Colonic mucosa (tissue), 4 donors: ENCODE measurements around the gene PRSS1. TPM values are rescaled to one million over a fixed set of nuclear protein-coding genes. Genes with fewer than 3 reads are reported as not detected.
A peak's percentile ranks its signal among the peaks of the same experiment; 100 is the strongest.

ENCODE experiments used
- DNase-seq: peaks from one replicate; pipeline ENCODE4 v3.0.0-alpha.2; 2020
- H3K27ac ChIP-seq: fragments of 200-600 bp; one replicate; pipeline ENCODE4 v1.8.0; 2021
- H3K27me3 ChIP-seq: fragments of 200-600 bp; one replicate; pipeline ENCODE4 v1.8.0; 2021
- H3K36me3 ChIP-seq: fragments of 200-600 bp; one replicate; pipeline ENCODE4 v1.8.0; 2021
- H3K4me1 ChIP-seq: fragments of 200-600 bp; one replicate; pipeline ENCODE4 v1.8.0; 2021; ENCODE audit warnings: mild to moderate bottlenecking
- H3K4me3 ChIP-seq: fragments of 200-600 bp; one replicate; pipeline ENCODE4 v1.8.0; 2021
- H3K9ac ChIP-seq, 2 donors: one replicate each; pipeline ENCODE4 v1.7.0; 2013; ENCODE audit warnings: control low read depth in 2 of 2, low read depth in 2 of 2, low read length in 2 of 2
- H3K9me3 ChIP-seq: fragments of 200-600 bp; one replicate; pipeline ENCODE4 v1.8.0; 2021
- CTCF ChIP-seq: fragments of 200-600 bp; IDR thresholded peaks from one replicate; pipeline ENCODE4 v1.8.0; 2022; ENCODE audit warnings: antibody characterized with exemption, mild to moderate bottlenecking
- intact Hi-C: fragments of 100-400 bp; cut with DNase I; formaldehyde crosslinking; loops from one replicate; pipeline ENCODE4 v1.14.1; 2022
- total RNA-seq, 2 donors: library from RNA; stranded (reverse); fragmentation: NEBNext Ultra II Directional in 1 of 2; extraction: Animal tissue kit (Norgen Biotek cat#: 25700) in 1 of 2; gene quantifications; one replicate each; pipeline ENCODE4 v1.2.1, GENCODE V29; 2021
- donor health status: healthy.
- donor health status: DM: no; HTN: no; CAD: no.
- donor health status: DM: no; HTN: no; CAD: no.

The PRSS1 gene
- total RNA-seq, 2 donors from 2014 or later = 41.2 TPM; not detected in 1

DNA sequence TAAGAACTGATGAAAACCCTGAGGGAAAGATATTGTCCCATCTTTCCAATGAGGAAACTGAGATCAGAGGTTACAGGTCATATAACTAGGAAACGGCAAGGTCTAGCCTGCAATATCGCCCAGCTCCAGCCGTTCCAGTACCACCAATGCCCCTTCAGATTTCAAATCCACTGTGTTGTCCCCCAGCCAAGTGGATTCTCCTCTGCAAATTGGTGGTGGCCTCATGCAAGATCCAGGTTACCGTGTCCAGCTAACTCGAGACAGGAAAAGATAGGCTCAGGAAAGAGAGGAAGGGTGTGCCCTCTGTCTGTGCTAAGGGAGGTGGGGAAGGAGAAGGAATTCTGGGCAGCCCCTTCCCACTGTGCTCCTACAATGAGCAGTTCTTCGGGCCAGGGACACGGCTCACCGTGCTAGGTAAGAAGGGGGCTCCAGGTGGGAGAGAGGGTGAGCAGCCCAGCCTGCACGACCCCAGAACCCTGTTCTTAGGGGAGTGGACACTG is 46.8 kb downstream of the PRSS1 start:
- Histone ChIP-seq H3K4me1 (no peaks in the 10 kb centered on the region), H3K36me3 (no peaks in the 10 kb centered on the region), H3K27ac (peak overlapping the region; percentile 38), H3K27me3 (peaks cover 27% of the 10 kb centered on the region), H3K9ac (peak overlapping the region in 1 of 2 donors; percentile 62), H3K9me3 (no peaks in the 10 kb centered on the region), H3K4me3 (peak overlapping the region; percentile 34)
- no peak for TF ChIP-seq CTCF
- no peak for DNase-seq
- intact Hi-C loops = no loop called here

DNA sequence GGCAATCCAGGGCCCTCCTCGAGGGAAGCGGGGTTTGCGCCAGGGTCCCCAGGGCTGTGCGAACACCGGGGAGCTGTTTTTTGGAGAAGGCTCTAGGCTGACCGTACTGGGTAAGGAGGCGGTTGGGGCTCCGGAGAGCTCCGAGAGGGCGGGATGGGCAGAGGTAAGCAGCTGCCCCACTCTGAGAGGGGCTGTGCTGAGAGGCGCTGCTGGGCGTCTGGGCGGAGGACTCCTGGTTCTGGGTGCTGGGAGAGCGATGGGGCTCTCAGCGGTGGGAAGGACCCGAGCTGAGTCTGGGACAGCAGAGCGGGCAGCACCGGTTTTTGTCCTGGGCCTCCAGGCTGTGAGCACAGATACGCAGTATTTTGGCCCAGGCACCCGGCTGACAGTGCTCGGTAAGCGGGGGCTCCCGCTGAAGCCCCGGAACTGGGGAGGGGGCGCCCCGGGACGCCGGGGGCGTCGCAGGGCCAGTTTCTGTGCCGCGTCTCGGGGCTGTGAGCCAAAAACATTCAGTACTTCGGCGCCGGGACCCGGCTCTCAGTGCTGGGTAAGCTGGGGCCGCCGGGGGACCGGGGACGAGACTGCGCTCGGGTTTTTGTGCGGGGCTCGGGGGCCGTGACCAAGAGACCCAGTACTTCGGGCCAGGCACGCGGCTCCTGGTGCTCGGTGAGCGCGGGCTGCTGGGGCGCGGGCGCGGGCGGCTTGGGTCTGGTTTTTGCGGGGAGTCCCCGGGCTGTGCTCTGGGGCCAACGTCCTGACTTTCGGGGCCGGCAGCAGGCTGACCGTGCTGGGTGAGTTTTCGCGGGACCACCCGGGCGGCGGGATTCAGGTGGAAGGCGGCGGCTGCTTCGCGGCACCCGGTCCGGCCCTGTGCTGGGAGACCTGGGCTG is 47.5 kb downstream of the PRSS1 start:
- Histone ChIP-seq H3K36me3 (no peaks in the 10 kb centered on the region), H3K9ac (peak overlapping the region in 1 of 2 donors; percentile 62), H3K27me3 (peaks cover 27% of the 10 kb centered on the region), H3K9me3 (no peaks in the 10 kb centered on the region), H3K4me3 (peak overlapping the region; percentile 34), H3K4me1 (no peaks in the 10 kb centered on the region), H3K27ac (peak overlapping the region; percentile 38)
- DNase-seq = no peak
- intact Hi-C loops = no loop called here
- TF ChIP-seq CTCF = no peak

GRCh38 chr7:142797391-142798377 is 48.4 kb downstream of the PRSS1 start:
- peak overlapping the region; percentile 34 for H3K4me3 ChIP-seq
- H3K4me1 ChIP-seq = no peaks in the 10 kb centered on the region
- TF ChIP-seq CTCF = no peak
- H3K27me3 ChIP-seq = peaks cover 27% of the 10 kb centered on the region
- no peak for DNase-seq
- H3K27ac ChIP-seq = peak overlapping the region; percentile 38
- no peaks in the 10 kb centered on the region for H3K9me3 ChIP-seq
- H3K9ac ChIP-seq = peak overlapping the region in 1 of 2 donors; percentile 62
- H3K36me3 ChIP-seq = no peaks in the 10 kb centered on the region
- intact Hi-C loops = no loop called here

- H3K9ac ChIP-seq = no peak overlapping the region
- peak overlapping the region; percentile 38 for H3K27ac ChIP-seq
- intact Hi-C loops = no loop called here
- H3K9me3 ChIP-seq = no peaks in the 10 kb centered on the region
- H3K4me1 ChIP-seq = no peaks in the 10 kb centered on the region
- no peaks in the 10 kb centered on the region for H3K36me3 ChIP-seq
- H3K4me3 ChIP-seq = no peak overlapping the region
- TF ChIP-seq CTCF = no peak
- peaks cover 27% of the 10 kb centered on the region for H3K27me3 ChIP-seq
- no peak for DNase-seq
Measured at GRCh38 chr7:142798451-142799436, 49.5 kb downstream of the PRSS1 start.
